Measurements from ENCODE around the gene CAPN2. TPM values are rescaled to one million over a fixed set of nuclear protein-coding genes. Genes with fewer than 3 reads are reported as not detected.

Gene CAPN2
- polyA plus RNA-seq, 3 donors = 182 to 202 (median 191) TPM

- DNase-seq (ENCODE audit: low read depth in 3 of 3, low spot score in 2 of 3) = no peak
Measured at GRCh38 chr1:223715604-223716172, 3.3 kb downstream of the CAPN2 start.

GRCh38 chr1:223716302-223716862 is 4.0 kb downstream of the CAPN2 start:
- no peak for DNase-seq (ENCODE audit: low read depth in 3 of 3, low spot score in 2 of 3)

DNA sequence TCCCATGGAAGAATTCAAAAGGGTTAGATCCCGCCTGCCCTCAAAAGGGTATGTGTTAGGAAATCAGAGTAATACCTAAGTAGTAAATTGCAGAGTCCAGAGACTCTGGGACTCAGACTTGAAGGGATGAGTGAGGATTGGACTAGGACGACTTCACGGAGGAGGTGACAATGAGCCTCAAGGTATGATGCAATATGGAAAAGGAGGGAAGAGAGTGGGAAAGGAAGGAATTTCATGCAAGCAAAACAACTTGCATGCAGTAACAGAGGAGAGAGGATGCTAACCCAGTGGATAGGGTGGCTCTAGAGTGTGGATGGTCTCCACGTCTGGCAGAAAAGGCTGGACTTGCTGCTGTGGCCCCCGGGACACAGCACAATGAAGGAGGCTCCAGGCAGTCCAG is 4.8 kb downstream of the CAPN2 start:
- DNase-seq (ENCODE audit: low read depth in 3 of 3, low spot score in 2 of 3) = no peak

DNA sequence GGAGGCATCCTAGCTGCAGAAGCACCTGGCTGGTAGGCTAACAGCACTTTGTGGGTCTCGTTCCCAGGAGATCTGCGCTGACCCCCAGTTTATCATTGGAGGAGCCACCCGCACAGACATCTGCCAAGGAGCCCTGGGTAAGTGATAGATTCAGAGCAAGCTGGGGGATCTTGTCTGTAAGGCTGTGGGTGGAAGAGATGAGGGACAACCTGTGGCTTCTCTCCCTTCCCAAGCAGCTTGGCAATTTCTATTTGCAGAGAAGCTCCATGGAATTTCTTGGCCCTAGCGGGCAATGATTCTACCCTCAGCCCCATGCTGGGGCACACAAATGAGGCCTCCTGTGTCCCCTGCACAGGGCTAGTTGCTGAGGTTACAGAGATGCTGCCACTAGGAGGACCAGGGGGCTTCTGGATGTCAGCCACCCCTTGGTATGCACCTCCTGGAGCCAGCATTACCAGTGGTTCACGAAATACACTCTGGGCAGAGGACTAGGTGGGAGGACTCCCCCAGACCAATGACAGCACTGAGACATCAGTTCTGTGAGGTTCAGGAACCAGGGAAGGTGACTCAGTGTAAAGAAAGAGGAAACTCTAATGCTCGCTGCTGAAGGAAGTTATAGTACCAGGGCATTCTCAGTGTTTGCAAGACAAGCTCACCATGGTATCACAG is 5.5 kb downstream of the CAPN2 start:
- no peak for DNase-seq (ENCODE audit: low read depth in 3 of 3, low spot score in 2 of 3)

- DNase-seq (ENCODE audit: low read depth in 3 of 3, low spot score in 2 of 3) = no peak
Measured at GRCh38 chr1:223718850-223719249, 6.5 kb downstream of the CAPN2 start.

GRCh38 chr1:223720971-223721591 is 8.7 kb downstream of the CAPN2 start:
- DNase-seq (ENCODE audit: low read depth in 3 of 3, low spot score in 2 of 3) = no peak

GRCh38 chr1:223721658-223722607 is 9.6 kb downstream of the CAPN2 start:
- no peak for DNase-seq (ENCODE audit: low read depth in 3 of 3, low spot score in 2 of 3)

GRCh38 chr1:223723351-223723904 is 11.1 kb downstream of the CAPN2 start:
- no peak for DNase-seq (ENCODE audit: low read depth in 3 of 3, low spot score in 2 of 3)

- DNase-seq (ENCODE audit: low read depth in 3 of 3, low spot score in 2 of 3) = no peak
Measured at GRCh38 chr1:223724376-223724775, 12.0 kb downstream of the CAPN2 start.

- DNase-seq (ENCODE audit: low read depth in 3 of 3, low spot score in 2 of 3) = no peak
Measured at GRCh38 chr1:223725578-223725977, 13.2 kb downstream of the CAPN2 start.

- no peak for DNase-seq (ENCODE audit: low read depth in 3 of 3, low spot score in 2 of 3)
Measured at GRCh38 chr1:223726380-223727001, 14.2 kb downstream of the CAPN2 start.

GRCh38 chr1:223727541-223727940 is 15.2 kb downstream of the CAPN2 start:
- no peak for DNase-seq (ENCODE audit: low read depth in 3 of 3, low spot score in 2 of 3)

DNA sequence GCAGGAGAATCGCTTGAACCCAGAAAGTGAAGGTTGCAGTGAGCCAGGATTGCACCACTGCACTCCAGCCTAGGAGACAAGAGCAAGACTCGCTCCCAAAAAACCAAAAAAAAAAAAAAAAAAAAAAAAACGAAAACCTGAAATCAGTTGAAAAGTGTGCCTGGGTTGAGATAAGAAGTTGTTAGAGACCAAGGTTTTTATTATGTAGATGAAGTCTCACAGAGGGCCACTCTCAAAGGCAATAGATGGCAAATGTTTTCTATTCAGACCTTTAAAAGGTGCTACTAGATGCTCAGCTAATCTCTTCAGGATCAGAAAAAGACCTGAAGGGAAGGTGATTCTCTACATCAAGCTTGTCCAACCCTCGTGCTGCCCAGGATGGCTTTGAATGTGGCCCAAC is 17.6 kb downstream of the CAPN2 start:
- no peak for DNase-seq (ENCODE audit: low read depth in 3 of 3, low spot score in 2 of 3)

- no peak for DNase-seq (ENCODE audit: low read depth in 3 of 3, low spot score in 2 of 3)
Measured at GRCh38 chr1:223730479-223731132, 18.3 kb downstream of the CAPN2 start.

GRCh38 chr1:223731133-223731770 is 18.9 kb downstream of the CAPN2 start:
- no peak for DNase-seq (ENCODE audit: low read depth in 3 of 3, low spot score in 2 of 3)

GRCh38 chr1:223732993-223733798 is 20.9 kb downstream of the CAPN2 start:
- no peak for DNase-seq (ENCODE audit: low read depth in 3 of 3, low spot score in 2 of 3)

GRCh38 chr1:223733898-223734852 is 21.8 kb downstream of the CAPN2 start:
- no peak for DNase-seq (ENCODE audit: low read depth in 3 of 3, low spot score in 2 of 3)
